Adrenal gland (tissue), 12 donors: Measurements from ENCODE around the gene BAHCC1. TPM values are rescaled to one million over a fixed set of nuclear protein-coding genes. Genes with fewer than 3 reads are reported as not detected.

Experiments
- DNase-seq, 7 donors: peaks; one replicate each; pipeline ENCODE4 v3.0.0-alpha.2; 2019 to 2020
- H3K27ac ChIP-seq, 5 donors: fragments of 200-600 bp; sonication (generic) in 4 of 5; 1 replicate in 3 of 5; 2 replicates in 2 of 5; pipeline versions ENCODE4 v1.5.1 to v1.8.0; 2016 to 2020; ENCODE audit warnings: mild to moderate bottlenecking in 1 of 5
- H3K27me3 ChIP-seq: fragments of 200-600 bp; 2 replicates; pipeline ENCODE4 v1.8.0; 2021
- H3K36me3 ChIP-seq, 2 donors: fragments of 200-600 bp; replicated peaks in 1 of 2; 1 replicate in 1 of 2; 2 replicates in 1 of 2; pipeline versions ENCODE4 v1.5.1 to v1.8.0; 2018 to 2022
- H3K4me1 ChIP-seq, 2 donors: fragments of 200-600 bp; replicated peaks in 1 of 2; 1 replicate in 1 of 2; 2 replicates in 1 of 2; pipeline versions ENCODE4 v1.5.1 to v1.8.0; 2018 to 2021
- H3K4me3 ChIP-seq, 4 donors: fragments of 200-600 bp; sonication (generic) in 3 of 4; one replicate each; pipeline ENCODE4 v1.5.1; 2016 to 2018
- H3K9me3 ChIP-seq, 3 donors: fragments of 200-600 bp; sonication (generic) in 1 of 3; replicated peaks in 1 of 3; 1 replicate in 2 of 3; 2 replicates in 1 of 3; pipeline versions ENCODE4 v1.5.1 to v1.8.0; 2016 to 2021
- CTCF ChIP-seq, 6 experiments: fragments of 450-650 bp in 4 of 6; fragments of 200-600 bp in 2 of 6; sonication (generic) in 1 of 6; IDR thresholded peaks; 1 replicate in 5 of 6; 2 replicates in 1 of 6; pipeline versions ENCODE4 v1.5.1 to v1.8.0; 2016 to 2021; ENCODE audit warnings: antibody characterized with exemption in 6 of 6, mild to moderate bottlenecking in 2 of 6, moderate library complexity in 1 of 6
- POLR2A ChIP-seq, 2 donors: fragments of 450-650 bp; IDR thresholded peaks; one replicate each; pipeline ENCODE4 v1.6.1; 2017; ENCODE audit warnings: antibody characterized with exemption in 2 of 2, mild to moderate bottlenecking in 2 of 2, moderate library complexity in 1 of 2
- WGBS, 4 donors: extraction: QIAGEN DNeasy Blood & Tissue Kit in 2 of 4; methylation state at CpG; one replicate each; pipeline versions ENCODE4 v1.1.5 to v1.1.7; 2013 to 2017; 5-methylcytosine and 5-hydroxymethylcytosine counted together
- intact Hi-C, 2 donors: fragments of 100-400 bp; cut with DNase I; formaldehyde crosslinking; loops; one replicate each; pipeline versions ENCODE4 v1.14.1 to v1.15.0; 2022 to 2023
- polyA plus RNA-seq, 3 donors: library from polyadenylated mRNA; stranded (reverse); fragments of 200-250 nt in 2 of 3; fragments of 350-450 nt in 1 of 3; fragmentation: Illumina TruSeq in 1 of 3; extraction: RNeasy Lipid Tissue Mini Kit (QIAGEN cat#74804) in 1 of 3; gene quantifications; one replicate each; pipeline ENCODE4 v1.2.3, GENCODE V29; 2013 to 2014
- total RNA-seq, 9 donors: library from RNA; depleted of rRNA in 4 of 9; stranded (reverse); fragments of >200 nt in 4 of 9; fragments of 120-200 nt in 1 of 9; fragmentation: NEBNext Ultra II Directional in 1 of 9; extraction: Animal tissue kit (Norgen Biotek cat#: 25700) in 1 of 9; gene quantifications; one replicate each; pipeline versions ENCODE4 v1.1.0 to v1.2.4, GENCODE V29; 2013 to 2023
- donor health status: healthy with polysubstance abuse.
- donor health status: Bipolar disorder and iron deficiency.
- donor health status: DM: yes; HTN: yes; CAD: no.
- donor health status: DM: no; HTN: no; CAD: no.
- donor health status: DM: no; HTN: no; CAD: no.
- donor health status: DM: yes; HTN: yes; CAD: no.

Gene BAHCC1
- total and polyA plus RNA-seq, 12 donors, result 1.7 to 68.0 (median 18.4) TPM

GRCh38 chr17:81376946-81377714 is 18.1 kb upstream of the BAHCC1 start:
- no peak for DNase-seq
- Histone ChIP-seq H3K27me3 (no peaks in the 10 kb centered on the region), H3K27ac (no peak overlapping the region), H3K4me3 (no peak overlapping the region), H3K9me3 (no peaks in the 10 kb centered on the region), H3K36me3 (no peaks in the 10 kb centered on the region), H3K4me1 (peaks cover 0 to 5% of the 10 kb centered on the region in 2 donors)
- no peak for TF ChIP-seq POLR2A (IDR thresholded peaks at IDR 0.05)
- TF ChIP-seq CTCF (IDR thresholded peaks at IDR 0.05), result no peak
- 84 to 92% (median 89%) methylated on average over 23 to 25 of the region's 25 CpGs for WGBS, 4 donors
- intact Hi-C loops, result no loop called here

- Histone ChIP-seq H3K4me1 (no peaks in the 10 kb centered on the region), H3K36me3 (no peaks in the 10 kb centered on the region), H3K27ac (no peak overlapping the region), H3K9me3 (no peaks in the 10 kb centered on the region), H3K4me3 (no peak overlapping the region), H3K27me3 (no peaks in the 10 kb centered on the region)
- 70 to 86% (median 81%) methylated on average over 2 to 11 of the region's 11 CpGs for WGBS, 4 donors
- TF ChIP-seq CTCF (IDR thresholded peaks at IDR 0.05) (no peak), POLR2A (IDR thresholded peaks at IDR 0.05) (no peak)
- intact Hi-C loops, result no loop called here
- no peak for DNase-seq
These were observed 16.2 kb upstream of the BAHCC1 start for GRCh38 chr17:81378941-81379511.

GRCh38 chr17:81379523-81379942 is 15.7 kb upstream of the BAHCC1 start:
- 71 to 83% (median 79%) methylated on average over 3 to 17 of the region's 17 CpGs for WGBS, 4 donors
- Histone ChIP-seq H3K4me3 (no peak overlapping the region), H3K36me3 (no peaks in the 10 kb centered on the region), H3K27me3 (no peaks in the 10 kb centered on the region), H3K4me1 (no peaks in the 10 kb centered on the region), H3K27ac (no peak overlapping the region), H3K9me3 (no peaks in the 10 kb centered on the region)
- no peak for DNase-seq
- intact Hi-C loops, result no loop called here
- TF ChIP-seq POLR2A (IDR thresholded peaks at IDR 0.05), result no peak
- no peak for TF ChIP-seq CTCF (IDR thresholded peaks at IDR 0.05)

GRCh38 chr17:81380131-81380530 is 15.1 kb upstream of the BAHCC1 start:
- DNase-seq, result no peak
- intact Hi-C loops, result no loop called here
- WGBS, 4 donors, result 75 to 79% (median 79%) methylated on average over 1 to 6 of the region's 6 CpGs; no CpG with 5 or more reads in 1 of the 4 donors

More at GRCh38 chr17:81380131-81380530, 15.1 kb upstream of the BAHCC1 start:
- Histone ChIP-seq H3K27ac (no peak overlapping the region), H3K9me3 (no peaks in the 10 kb centered on the region), H3K36me3 (no peaks in the 10 kb centered on the region), H3K4me1 (no peaks in the 10 kb centered on the region), H3K4me3 (no peak overlapping the region), H3K27me3 (no peaks in the 10 kb centered on the region)
- TF ChIP-seq POLR2A (IDR thresholded peaks at IDR 0.05) (no peak), CTCF (IDR thresholded peaks at IDR 0.05) (no peak)
